Ishikawa (cell line): ENCODE results near the gene WNK1.

Source experiments
- CEBPB ChIP-seq: IDR thresholded peaks from 2 replicates; pipeline ENCODE4 v1.6.1; 2012
- CREB1 ChIP-seq: IDR thresholded peaks from 2 replicates; pipeline ENCODE4 v1.6.1; 2012; ENCODE audit warnings: low read depth
- EGR1 ChIP-seq: IDR thresholded peaks from 2 replicates; pipeline ENCODE4 v1.6.1; 2012
- EP300 ChIP-seq: IDR thresholded peaks from 2 replicates; pipeline ENCODE4 v1.6.1; 2012; ENCODE audit warnings: borderline replicate concordance
- FOXM1 ChIP-seq: IDR thresholded peaks from 2 replicates; pipeline ENCODE4 v1.6.1; 2012; ENCODE audit warnings: low read depth, borderline replicate concordance
- NFIC ChIP-seq: IDR thresholded peaks from 2 replicates; pipeline ENCODE4 v1.6.1; 2012
- RAD21 ChIP-seq: IDR thresholded peaks from 2 replicates; pipeline ENCODE4 v1.6.1; 2012; ENCODE audit warnings: low read depth
- TAF1 ChIP-seq: IDR thresholded peaks from 2 replicates; pipeline ENCODE4 v1.6.1; 2012; ENCODE audit warnings: low read depth, mild to moderate bottlenecking
- TCF12 ChIP-seq: IDR thresholded peaks from 2 replicates; pipeline ENCODE4 v1.6.1; 2012; ENCODE audit warnings: low read depth
- TEAD4 ChIP-seq: IDR thresholded peaks from 2 replicates; pipeline ENCODE4 v1.6.1; 2012
- YY1 ChIP-seq: IDR thresholded peaks from 2 replicates; pipeline ENCODE4 v1.6.1; 2012; ENCODE audit warnings: low read depth
- ZBTB7A ChIP-seq: IDR thresholded peaks from 2 replicates; pipeline ENCODE4 v1.6.1; 2012; ENCODE audit warnings: low read depth
- TF ChIP-seq, protein P1 (sequence below): IDR thresholded peaks from 2 replicates; pipeline ENCODE4 v1.6.1; 2012
- TF ChIP-seq, protein P2 (sequence below): IDR thresholded peaks from 2 replicates; pipeline ENCODE4 v1.6.1; 2012
- TF ChIP-seq, protein P3 (sequence below): IDR thresholded peaks from 2 replicates; pipeline ENCODE4 v1.6.1; 2012; ENCODE audit warnings: low read depth, mild to moderate bottlenecking

Gene WNK1

DNA sequence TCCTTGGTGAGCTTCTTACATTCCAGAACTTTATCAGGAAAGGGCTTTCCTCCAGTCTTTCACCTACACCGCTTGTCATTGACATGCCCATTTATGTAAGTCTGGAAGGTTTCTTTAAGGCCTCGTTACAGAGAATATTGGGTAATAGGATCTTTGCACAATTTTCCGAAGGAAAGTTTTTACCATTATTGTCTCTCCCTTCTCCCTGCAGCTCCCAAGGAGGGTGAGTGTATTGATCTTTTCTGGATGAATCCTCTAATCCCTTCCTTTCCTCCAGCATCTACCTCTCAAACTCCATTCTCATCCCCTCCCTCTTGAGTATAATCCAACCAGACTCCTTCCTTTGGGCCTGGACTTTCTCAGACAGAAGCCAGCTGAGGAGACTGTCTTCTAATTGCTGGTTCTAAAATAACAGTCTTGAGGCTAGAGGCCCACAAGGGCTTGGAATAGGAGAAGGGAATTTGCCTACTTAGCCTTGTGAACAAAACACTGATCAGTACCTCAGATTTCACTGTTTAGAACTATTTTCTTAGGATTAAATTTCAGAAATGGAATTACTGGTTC lies 21.8 kb downstream of the WNK1 start:
- TF ChIP-seq CREB1, result no peak
- no peak for TF ChIP-seq NFIC
- no peak for TF ChIP-seq TAF1
- no peak for TF ChIP-seq YY1
- no peak for TF ChIP-seq ZBTB7A
- TF ChIP-seq EP300, result no peak
- TF ChIP-seq FOXM1, result no peak
- TF ChIP-seq CEBPB, result no peak
- no peak for TF ChIP-seq RAD21
- TF ChIP-seq, protein P1, sequence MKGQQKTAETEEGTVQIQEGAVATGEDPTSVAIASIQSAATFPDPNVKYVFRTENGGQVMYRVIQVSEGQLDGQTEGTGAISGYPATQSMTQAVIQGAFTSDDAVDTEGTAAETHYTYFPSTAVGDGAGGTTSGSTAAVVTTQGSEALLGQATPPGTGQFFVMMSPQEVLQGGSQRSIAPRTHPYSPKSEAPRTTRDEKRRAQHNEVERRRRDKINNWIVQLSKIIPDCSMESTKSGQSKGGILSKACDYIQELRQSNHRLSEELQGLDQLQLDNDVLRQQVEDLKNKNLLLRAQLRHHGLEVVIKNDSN, result no peak
- TF ChIP-seq TEAD4, result no peak
- TF ChIP-seq, protein P2, sequence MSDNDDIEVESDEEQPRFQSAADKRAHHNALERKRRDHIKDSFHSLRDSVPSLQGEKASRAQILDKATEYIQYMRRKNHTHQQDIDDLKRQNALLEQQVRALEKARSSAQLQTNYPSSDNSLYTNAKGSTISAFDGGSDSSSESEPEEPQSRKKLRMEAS, result no peak
- no peak for TF ChIP-seq TCF12
- TF ChIP-seq, protein P3, sequence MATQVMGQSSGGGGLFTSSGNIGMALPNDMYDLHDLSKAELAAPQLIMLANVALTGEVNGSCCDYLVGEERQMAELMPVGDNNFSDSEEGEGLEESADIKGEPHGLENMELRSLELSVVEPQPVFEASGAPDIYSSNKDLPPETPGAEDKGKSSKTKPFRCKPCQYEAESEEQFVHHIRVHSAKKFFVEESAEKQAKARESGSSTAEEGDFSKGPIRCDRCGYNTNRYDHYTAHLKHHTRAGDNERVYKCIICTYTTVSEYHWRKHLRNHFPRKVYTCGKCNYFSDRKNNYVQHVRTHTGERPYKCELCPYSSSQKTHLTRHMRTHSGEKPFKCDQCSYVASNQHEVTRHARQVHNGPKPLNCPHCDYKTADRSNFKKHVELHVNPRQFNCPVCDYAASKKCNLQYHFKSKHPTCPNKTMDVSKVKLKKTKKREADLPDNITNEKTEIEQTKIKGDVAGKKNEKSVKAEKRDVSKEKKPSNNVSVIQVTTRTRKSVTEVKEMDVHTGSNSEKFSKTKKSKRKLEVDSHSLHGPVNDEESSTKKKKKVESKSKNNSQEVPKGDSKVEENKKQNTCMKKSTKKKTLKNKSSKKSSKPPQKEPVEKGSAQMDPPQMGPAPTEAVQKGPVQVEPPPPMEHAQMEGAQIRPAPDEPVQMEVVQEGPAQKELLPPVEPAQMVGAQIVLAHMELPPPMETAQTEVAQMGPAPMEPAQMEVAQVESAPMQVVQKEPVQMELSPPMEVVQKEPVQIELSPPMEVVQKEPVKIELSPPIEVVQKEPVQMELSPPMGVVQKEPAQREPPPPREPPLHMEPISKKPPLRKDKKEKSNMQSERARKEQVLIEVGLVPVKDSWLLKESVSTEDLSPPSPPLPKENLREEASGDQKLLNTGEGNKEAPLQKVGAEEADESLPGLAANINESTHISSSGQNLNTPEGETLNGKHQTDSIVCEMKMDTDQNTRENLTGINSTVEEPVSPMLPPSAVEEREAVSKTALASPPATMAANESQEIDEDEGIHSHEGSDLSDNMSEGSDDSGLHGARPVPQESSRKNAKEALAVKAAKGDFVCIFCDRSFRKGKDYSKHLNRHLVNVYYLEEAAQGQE, result no peak

DNA sequence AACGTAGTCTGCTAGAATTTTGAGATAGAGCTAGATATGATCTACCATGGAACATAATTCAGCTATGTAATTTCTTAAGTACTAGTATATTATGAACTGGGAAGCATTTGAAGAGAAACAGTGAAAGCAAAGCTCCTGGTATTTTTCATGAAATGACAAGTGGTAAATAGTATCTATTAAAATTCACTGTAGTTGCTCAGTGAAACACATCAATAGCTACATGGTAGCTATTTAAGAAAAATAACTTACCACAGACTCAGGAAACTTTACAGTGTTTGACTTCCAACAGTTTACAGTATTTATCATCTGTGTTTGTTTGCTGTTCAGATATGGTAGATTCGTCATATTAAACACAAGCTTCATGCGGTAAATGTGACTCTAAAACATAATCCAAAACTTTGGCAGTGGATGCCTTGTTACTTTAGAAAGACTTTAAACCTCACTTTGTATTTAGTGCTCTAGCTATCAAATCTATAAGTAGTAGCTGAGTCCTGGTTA lies 25.2 kb downstream of the WNK1 start:
- TF ChIP-seq TAF1 (no peak), ZBTB7A (no peak), TEAD4 (no peak), TCF12 (no peak), YY1 (no peak), RAD21 (no peak)

DNA sequence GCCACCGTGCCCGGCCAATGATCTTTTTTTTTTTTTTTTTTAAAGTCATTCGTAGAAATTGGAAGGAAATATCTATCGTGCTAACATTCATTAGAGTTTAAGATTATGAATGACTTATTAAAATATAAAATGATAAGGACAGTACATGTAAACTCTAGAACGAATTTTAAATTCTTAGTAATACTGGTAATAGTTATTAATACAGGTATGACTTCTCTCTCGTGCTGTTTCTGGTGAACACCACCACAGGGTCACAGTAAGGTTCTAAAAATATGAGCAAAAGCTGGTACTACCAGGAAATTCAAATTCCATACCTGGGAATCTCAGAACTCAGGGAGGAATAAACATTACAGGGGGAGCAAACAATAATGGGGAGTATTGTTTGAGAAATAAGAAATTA lies 26.2 kb downstream of the WNK1 start:
- TF ChIP-seq CREB1 (no peak), EP300 (no peak), RAD21 (no peak), TCF12 (no peak), NFIC (no peak), FOXM1 (no peak), ZBTB7A (no peak), TAF1 (no peak), TEAD4 (no peak), CEBPB (no peak), YY1 (no peak), EGR1 (no peak)
- TF ChIP-seq, protein P2, result no peak
- TF ChIP-seq, protein P3, result no peak
- TF ChIP-seq, protein P1, result no peak

DNA sequence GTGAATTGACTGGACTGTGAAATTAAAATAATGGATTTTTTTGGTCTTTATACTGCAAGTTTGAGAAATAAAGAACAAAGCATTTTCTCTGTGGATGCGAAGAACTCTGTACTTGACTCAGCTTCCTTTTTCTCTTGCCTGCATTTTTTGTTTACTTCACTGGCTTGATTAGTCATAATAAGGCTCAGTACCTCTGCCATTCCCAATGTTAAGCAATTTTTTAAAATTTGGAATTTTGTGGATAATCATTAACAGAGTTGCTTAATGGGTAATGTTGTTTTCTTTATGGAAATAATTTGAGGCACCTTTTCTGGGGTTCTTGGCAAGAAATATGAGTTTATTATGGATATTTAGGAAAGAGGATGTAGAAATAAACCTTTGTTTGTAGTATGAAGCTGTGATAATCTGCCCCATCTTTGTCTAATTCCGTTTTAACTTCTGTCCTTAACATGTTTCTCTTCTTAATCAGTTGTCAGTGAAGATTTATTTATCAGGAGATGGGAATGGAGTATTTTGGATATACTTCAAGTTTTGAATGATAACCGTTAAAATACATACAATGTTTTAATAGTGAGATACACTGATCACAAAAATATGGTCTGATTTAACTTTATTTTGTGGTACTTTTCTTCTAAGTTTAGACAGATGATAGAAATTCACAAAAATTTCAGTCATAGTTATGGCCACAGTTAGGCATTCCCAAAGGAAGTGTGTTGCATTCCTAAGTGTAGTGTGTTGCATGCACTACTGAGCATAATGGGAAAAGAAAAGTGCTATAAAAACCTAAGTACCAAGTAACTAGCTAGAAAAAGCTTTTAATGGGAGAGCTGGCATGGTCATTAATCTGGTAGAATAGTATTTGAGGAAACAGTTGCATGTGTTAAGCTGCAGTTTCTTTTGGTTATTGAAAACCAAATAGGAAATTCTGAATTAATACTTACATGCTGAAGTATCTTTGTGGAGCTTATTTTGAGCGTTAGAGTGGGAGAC lies 27.7 kb downstream of the WNK1 start:
- TF ChIP-seq CEBPB (no peak; the same call in 1 of the 2 replicates), CREB1 (0 out of 2 replicates have a peak, but pooled peaks have one; percentile 27), TEAD4 (peak; percentile 85), TAF1 (no peak), YY1 (no peak), EP300 (peak; percentile 34; the same call in 1 of the 2 replicates), NFIC (0 out of 2 replicates have a peak, but pooled peaks have one; percentile 19), EGR1 (no peak), ZBTB7A (no peak), TCF12 (0 out of 2 replicates have a peak, but pooled peaks have one; percentile 57), FOXM1 (0 out of 2 replicates have a peak, but pooled peaks have one; percentile 35), RAD21 (no peak)
- TF ChIP-seq, protein P1, result no peak
- TF ChIP-seq, protein P3, result no peak
- TF ChIP-seq, protein P2, result peak; percentile 32; the same call in 1 of the 2 replicates
